ENCODE data around the gene HOXA10.

HOXA10 gene

DNA sequence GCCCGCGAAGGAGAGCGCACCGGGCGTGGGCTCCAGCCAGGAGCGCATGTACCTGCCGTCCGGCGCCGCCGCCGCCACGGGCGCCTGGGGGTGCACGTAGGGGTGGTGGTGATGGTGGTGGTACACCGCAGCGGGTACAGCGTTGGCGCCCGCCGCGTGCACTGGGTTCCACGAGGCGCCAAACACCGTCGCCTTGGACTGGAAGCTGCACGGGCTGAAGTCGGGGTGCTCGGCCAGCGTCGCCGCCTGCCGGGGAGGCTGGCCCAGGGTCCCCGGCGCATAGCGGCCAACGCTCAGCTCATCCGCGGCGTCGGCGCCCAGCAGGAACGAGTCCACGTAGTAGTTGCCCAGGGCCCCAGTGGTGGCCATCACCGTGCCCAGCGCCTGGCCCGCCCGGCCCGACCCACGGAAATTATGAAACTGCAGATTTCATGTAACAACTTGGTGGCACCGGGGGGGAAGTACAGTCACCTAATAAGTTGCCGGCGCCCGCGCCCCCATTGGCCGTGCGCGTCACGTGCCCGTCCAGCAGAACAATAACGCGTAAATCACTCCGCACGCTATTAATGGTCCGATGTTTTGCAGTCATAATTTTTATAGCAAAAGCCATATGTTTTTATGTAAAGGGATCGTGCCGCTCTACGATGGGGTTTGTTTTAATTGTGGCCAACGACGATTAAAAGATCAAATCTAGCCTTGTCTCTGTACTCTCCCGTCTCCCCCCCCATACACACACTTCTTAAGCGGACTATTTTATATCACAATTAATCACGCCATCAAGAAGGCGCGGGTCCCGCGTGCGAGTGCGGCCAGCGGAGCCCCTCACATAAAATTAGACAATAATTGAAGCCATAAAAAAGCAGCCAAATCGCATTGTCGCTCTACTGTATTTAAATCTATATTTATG, 8.8 kb downstream of the HOXA10 start, which contains the start of gene HOXA9:
Gene HOXA9, minus strand, starts transcription at position 449 of the 907 bp plus-strand sequence. Its CDS starts 80 bp downstream, at position 369.
- H3K9me3 ChIP-seq (ENCODE audit: insufficient read depth, low read depth, low read length): peaks cover 28% of the 10 kb centered on the region; the same call in 1 of the 2 replicates
- no peak within 1 kb of the TSS for H3K4me3 ChIP-seq (ENCODE audit: low read length)
- H3K9ac ChIP-seq (ENCODE audit: low read depth, low read length): no peak within 1 kb of the TSS
- H3K27me3 ChIP-seq (ENCODE audit: insufficient read depth, low read length): peaks cover 100% of the 10 kb centered on the region
- no peaks in the 10 kb centered on the region for H3K36me3 ChIP-seq (ENCODE audit: insufficient read depth, low read depth, low read length)
- no peaks in the 10 kb centered on the region for H3K4me1 ChIP-seq (ENCODE audit: insufficient read depth, low read length)
- no peak within 1 kb of the TSS for H3K27ac ChIP-seq (ENCODE audit: low read length)

GRCh38 chr7:27164367-27165088, 9.6 kb downstream of the HOXA10 start:
- Histone ChIP-seq H3K27me3 (ENCODE audit: insufficient read depth, low read length) (peaks cover 100% of the 10 kb centered on the region), H3K4me3 (ENCODE audit: low read length) (no peak overlapping the region), H3K9me3 (ENCODE audit: insufficient read depth, low read depth, low read length) (peaks cover 28% of the 10 kb centered on the region; the same call in 1 of the 2 replicates), H3K4me1 (ENCODE audit: insufficient read depth, low read length) (no peaks in the 10 kb centered on the region), H3K27ac (ENCODE audit: low read length) (no peak overlapping the region), H3K36me3 (ENCODE audit: insufficient read depth, low read depth, low read length) (no peaks in the 10 kb centered on the region), H3K9ac (ENCODE audit: low read depth, low read length) (no peak overlapping the region)

- H3K27me3 ChIP-seq (ENCODE audit: insufficient read depth, low read length): peaks cover 100% of the 10 kb centered on the region
- peaks cover 28% of the 10 kb centered on the region; the same call in 1 of the 2 replicates for H3K9me3 ChIP-seq (ENCODE audit: insufficient read depth, low read depth, low read length)
- H3K36me3 ChIP-seq (ENCODE audit: insufficient read depth, low read depth, low read length): no peaks in the 10 kb centered on the region
- H3K4me1 ChIP-seq (ENCODE audit: insufficient read depth, low read length): no peaks in the 10 kb centered on the region
- no peak overlapping the region for H3K27ac ChIP-seq (ENCODE audit: low read length)
- H3K9ac ChIP-seq (ENCODE audit: low read depth, low read length): no peak overlapping the region
- H3K4me3 ChIP-seq (ENCODE audit: low read length): no peak overlapping the region
Observed at GRCh38 chr7:27164045-27164366, 10.1 kb downstream of the HOXA10 start.

- Histone ChIP-seq H3K9me3 (ENCODE audit: insufficient read depth, low read depth, low read length) (peaks cover 28% of the 10 kb centered on the region; the same call in 1 of the 2 replicates), H3K27me3 (ENCODE audit: insufficient read depth, low read length) (peaks cover 100% of the 10 kb centered on the region), H3K4me3 (ENCODE audit: low read length) (no peak overlapping the region), H3K4me1 (ENCODE audit: insufficient read depth, low read length) (no peaks in the 10 kb centered on the region), H3K27ac (ENCODE audit: low read length) (no peak overlapping the region), H3K36me3 (ENCODE audit: insufficient read depth, low read depth, low read length) (no peaks in the 10 kb centered on the region), H3K9ac (ENCODE audit: low read depth, low read length) (no peak overlapping the region)
Observed at GRCh38 chr7:27163288-27164044, 10.7 kb downstream of the HOXA10 start.

DNA sequence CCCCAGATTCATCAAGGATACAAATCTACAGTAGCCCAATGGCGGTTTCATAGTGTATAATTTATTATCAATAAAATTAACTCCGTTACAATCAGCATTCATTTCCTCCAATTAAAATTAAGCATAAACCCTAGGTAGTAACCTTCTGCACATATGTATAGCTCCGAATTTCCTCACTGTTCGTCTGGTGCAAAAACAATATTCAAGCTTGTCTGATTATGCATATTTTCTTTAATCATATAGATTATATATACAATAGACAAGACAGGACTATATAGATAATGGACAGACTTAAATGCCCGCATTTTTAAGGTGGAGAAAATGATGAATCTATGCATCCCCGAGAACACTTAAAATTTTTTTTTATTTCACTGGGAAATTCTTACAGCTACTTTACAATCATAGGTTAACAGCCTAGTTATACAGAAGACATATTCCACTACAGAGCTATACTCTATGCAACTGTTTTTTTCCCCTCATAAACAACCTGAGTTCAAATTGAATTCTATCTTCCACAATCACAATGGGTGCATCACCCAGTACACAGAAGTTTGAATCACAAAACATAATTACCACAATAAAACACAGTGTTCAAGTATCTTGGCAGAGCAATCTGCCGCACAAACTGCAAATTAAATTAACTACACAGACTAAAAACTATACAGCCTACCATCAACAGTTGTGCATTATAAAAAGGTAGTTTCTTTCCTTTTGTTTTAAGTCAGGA, 11.4 kb downstream of the HOXA10 start:
- no peak overlapping the region for H3K9ac ChIP-seq (ENCODE audit: low read depth, low read length)
- no peak overlapping the region for H3K4me3 ChIP-seq (ENCODE audit: low read length)
- no peaks in the 10 kb centered on the region for H3K4me1 ChIP-seq (ENCODE audit: insufficient read depth, low read length)
- no peak overlapping the region for H3K27ac ChIP-seq (ENCODE audit: low read length)
- no peaks in the 10 kb centered on the region for H3K36me3 ChIP-seq (ENCODE audit: insufficient read depth, low read depth, low read length)
- peaks cover 26% of the 10 kb centered on the region; the same call in 1 of the 2 replicates for H3K9me3 ChIP-seq (ENCODE audit: insufficient read depth, low read depth, low read length)
- H3K27me3 ChIP-seq (ENCODE audit: insufficient read depth, low read length): peaks cover 100% of the 10 kb centered on the region

- H3K27ac ChIP-seq (ENCODE audit: low read length): no peak overlapping the region
- H3K4me1 ChIP-seq (ENCODE audit: insufficient read depth, low read length): no peaks in the 10 kb centered on the region
- H3K9me3 ChIP-seq (ENCODE audit: insufficient read depth, low read depth, low read length): peaks cover 32% of the 10 kb centered on the region; the same call in 1 of the 2 replicates
- peaks cover 100% of the 10 kb centered on the region for H3K27me3 ChIP-seq (ENCODE audit: insufficient read depth, low read length)
- no peak overlapping the region for H3K9ac ChIP-seq (ENCODE audit: low read depth, low read length)
- no peaks in the 10 kb centered on the region for H3K36me3 ChIP-seq (ENCODE audit: insufficient read depth, low read depth, low read length)
- H3K4me3 ChIP-seq (ENCODE audit: low read length): no peak overlapping the region
Observed at GRCh38 chr7:27161721-27162560, 12.2 kb downstream of the HOXA10 start.

DNA sequence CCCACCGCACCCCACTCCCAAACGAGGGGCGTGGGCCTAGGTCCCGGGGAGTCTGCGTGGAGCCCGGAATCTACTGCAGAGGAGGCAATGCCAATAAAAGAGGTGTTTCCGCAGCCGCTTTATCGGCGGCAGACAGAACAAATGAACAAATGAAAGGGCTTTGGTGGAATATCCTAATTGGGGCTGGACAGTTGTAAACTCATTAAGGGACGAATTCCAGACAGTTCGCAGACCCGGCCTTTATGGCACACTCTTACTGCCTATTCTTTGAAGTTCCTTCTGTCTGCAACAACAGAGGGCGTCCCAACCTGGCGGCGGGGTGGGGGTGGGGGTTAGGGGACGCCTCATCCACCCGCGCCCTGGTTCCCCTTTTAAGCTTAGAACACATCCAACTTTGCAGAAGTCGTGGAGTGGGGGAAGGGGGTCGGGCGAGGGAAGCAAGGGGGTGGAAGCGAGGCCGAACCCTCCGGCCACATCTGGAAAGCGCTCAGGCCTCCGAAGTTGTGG, 12.9 kb downstream of the HOXA10 start:
- Histone ChIP-seq H3K9me3 (ENCODE audit: insufficient read depth, low read depth, low read length) (peaks cover 25% of the 10 kb centered on the region; the same call in 1 of the 2 replicates), H3K27me3 (ENCODE audit: insufficient read depth, low read length) (peaks cover 100% of the 10 kb centered on the region), H3K4me1 (ENCODE audit: insufficient read depth, low read length) (no peaks in the 10 kb centered on the region), H3K36me3 (ENCODE audit: insufficient read depth, low read depth, low read length) (no peaks in the 10 kb centered on the region), H3K9ac (ENCODE audit: low read depth, low read length) (no peak overlapping the region), H3K27ac (ENCODE audit: low read length) (no peak overlapping the region), H3K4me3 (ENCODE audit: low read length) (no peak overlapping the region)

- Histone ChIP-seq H3K27ac (ENCODE audit: low read length) (no peak overlapping the region), H3K4me3 (ENCODE audit: low read length) (peak overlapping the region; percentile 47; the same call in 1 of the 2 replicates), H3K27me3 (ENCODE audit: insufficient read depth, low read length) (peaks cover 100% of the 10 kb centered on the region), H3K9ac (ENCODE audit: low read depth, low read length) (no peak overlapping the region), H3K36me3 (ENCODE audit: insufficient read depth, low read depth, low read length) (no peaks in the 10 kb centered on the region), H3K9me3 (ENCODE audit: insufficient read depth, low read depth, low read length) (peaks cover 22% of the 10 kb centered on the region; the same call in 1 of the 2 replicates), H3K4me1 (ENCODE audit: insufficient read depth, low read length) (no peaks in the 10 kb centered on the region)
Observed at GRCh38 chr7:27160546-27161213, 13.4 kb downstream of the HOXA10 start.

DNA sequence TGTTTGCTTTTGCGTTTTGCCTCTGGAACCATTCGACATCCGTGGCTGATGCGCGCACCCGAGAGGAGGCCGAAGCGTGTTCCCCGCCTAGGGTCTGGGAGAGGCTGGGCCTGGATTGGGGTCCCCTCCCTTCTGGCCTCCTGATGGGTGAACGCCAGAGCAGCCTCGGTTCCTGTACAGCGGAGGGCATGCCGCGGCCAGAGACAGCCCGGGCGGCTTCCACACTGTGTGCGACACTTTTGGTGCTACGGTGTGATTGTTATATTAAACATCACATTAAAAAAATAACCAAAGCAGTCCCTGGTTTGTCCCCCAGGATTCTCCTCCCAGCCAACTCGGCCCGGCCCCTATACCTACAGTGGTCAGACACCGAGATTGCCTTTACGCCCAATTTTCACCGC, 14.0 kb downstream of the HOXA10 start:
- Histone ChIP-seq H3K9ac (ENCODE audit: low read depth, low read length) (no peak overlapping the region), H3K27me3 (ENCODE audit: insufficient read depth, low read length) (peaks cover 100% of the 10 kb centered on the region), H3K4me3 (ENCODE audit: low read length) (peak overlapping the region; percentile 47; the same call in 1 of the 2 replicates)

More for the DNA sequence above, 14.0 kb downstream of the HOXA10 start:
- Histone ChIP-seq H3K27ac (ENCODE audit: low read length) (no peak overlapping the region), H3K36me3 (ENCODE audit: insufficient read depth, low read depth, low read length) (no peaks in the 10 kb centered on the region), H3K9me3 (ENCODE audit: insufficient read depth, low read depth, low read length) (peaks cover 21% of the 10 kb centered on the region; the same call in 1 of the 2 replicates), H3K4me1 (ENCODE audit: insufficient read depth, low read length) (no peaks in the 10 kb centered on the region)
